Measurements from ENCODE around the gene SERTAD4. TPM values are rescaled to one million over a fixed set of nuclear protein-coding genes. Genes with fewer than 3 reads are reported as not detected.
"Not testable (repeated sequence)": the region's sequence is repeated elsewhere in the genome, so short reads cannot be mapped to it uniquely, and the experiment has no call there.

Gene SERTAD4
- not detected for total RNA-seq

GRCh38 chr1:210232511-210233215 lies at the start of gene SERTAD4:
TSS of gene SERTAD4 (plus strand) at chr1:210232796. CDS start at chr1:210237961, 5,165 bp downstream.
- no peak for DNase-seq (ENCODE audit: low read depth in 2 of 3, low spot score in 2 of 3)

GRCh38 chr1:210185063-210185462 lies 47.5 kb upstream of the SERTAD4 start:
- DNase-seq (ENCODE audit: low read depth in 2 of 3, low spot score in 2 of 3) = no peak

GRCh38 chr1:210187849-210188606 lies 44.6 kb upstream of the SERTAD4 start:
- not testable (repeated sequence) for DNase-seq (ENCODE audit: low read depth in 2 of 3, low spot score in 2 of 3)

DNA sequence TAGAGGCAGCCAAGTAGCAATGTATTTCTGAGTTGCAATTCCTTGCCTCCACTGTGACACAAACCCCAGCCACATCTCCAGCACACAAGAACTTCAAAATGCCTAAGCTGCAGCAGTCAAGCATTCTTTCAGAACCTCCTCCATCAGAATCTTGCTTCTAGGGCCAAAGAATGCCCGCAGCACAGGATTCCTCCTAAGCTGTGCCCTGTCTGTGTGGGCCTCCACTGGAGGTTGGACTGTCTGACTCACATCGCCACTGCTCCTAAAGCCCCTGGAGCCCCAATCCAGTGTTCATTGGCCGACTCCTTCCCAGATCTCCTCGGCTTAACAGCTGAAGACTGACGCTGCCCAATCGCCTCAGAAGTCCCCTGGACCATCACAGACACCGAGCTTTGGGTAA lies 43.2 kb upstream of the SERTAD4 start:
- no peak for DNase-seq (ENCODE audit: low read depth in 2 of 3, low spot score in 2 of 3)

- DNase-seq (ENCODE audit: low read depth in 2 of 3, low spot score in 2 of 3) = no peak
These were observed 36.9 kb upstream of the SERTAD4 start for GRCh38 chr1:210195635-210196160.

GRCh38 chr1:210196266-210196665 lies 36.3 kb upstream of the SERTAD4 start:
- not testable (repeated sequence) for DNase-seq (ENCODE audit: low read depth in 2 of 3, low spot score in 2 of 3)

DNA sequence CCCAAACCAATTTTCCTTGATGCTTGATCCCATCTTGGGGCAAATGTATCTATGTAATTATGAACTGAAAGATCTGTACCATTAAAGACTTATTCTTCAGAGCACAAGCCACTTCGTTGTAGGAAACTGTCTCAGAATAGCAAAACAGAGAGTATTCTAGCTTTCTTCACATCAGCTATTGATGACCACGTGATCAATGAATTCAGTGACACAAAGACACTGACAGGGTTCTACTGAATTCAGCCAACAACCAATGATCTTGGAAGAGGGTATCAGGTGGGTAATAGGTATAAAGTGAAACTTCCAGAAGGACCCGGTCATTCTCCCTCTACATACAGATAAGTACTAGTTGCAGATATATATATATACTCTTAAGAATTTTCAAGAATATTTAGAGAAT lies 33.8 kb upstream of the SERTAD4 start:
- DNase-seq (ENCODE audit: low read depth in 2 of 3, low spot score in 2 of 3) = no peak

DNA sequence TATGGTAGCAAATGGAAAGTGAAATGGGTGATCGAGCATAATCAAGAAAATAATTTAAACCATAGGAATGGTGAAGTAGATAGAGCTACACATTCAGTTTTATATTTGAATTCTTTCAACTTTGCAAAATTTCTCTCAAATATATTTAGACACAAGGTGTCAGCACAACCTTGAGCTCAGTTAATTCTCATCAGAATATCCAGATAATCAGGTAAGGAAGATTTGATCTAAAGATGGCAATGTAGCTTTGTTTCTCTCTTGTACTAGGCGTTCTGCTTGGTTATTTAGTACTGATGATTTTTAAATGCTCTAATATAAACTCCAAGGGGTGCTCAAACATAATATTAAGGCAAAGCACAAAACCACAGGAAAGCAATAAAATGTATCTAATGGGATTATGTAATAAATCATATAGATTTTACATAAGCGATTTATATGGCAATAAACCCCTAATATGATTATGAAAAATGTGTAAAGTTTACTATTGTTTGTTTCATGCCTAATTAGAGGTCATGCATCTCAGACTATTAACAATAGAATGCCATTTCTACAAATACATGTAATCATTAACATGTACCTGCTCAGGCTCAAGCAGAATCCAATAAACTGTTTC lies 32.4 kb upstream of the SERTAD4 start:
- DNase-seq (ENCODE audit: low read depth in 2 of 3, low spot score in 2 of 3) = no peak

GRCh38 chr1:210201681-210202080 lies 30.9 kb upstream of the SERTAD4 start:
- no peak for DNase-seq (ENCODE audit: low read depth in 2 of 3, low spot score in 2 of 3)

GRCh38 chr1:210207597-210208450 lies 24.8 kb upstream of the SERTAD4 start:
- DNase-seq (ENCODE audit: low read depth in 2 of 3, low spot score in 2 of 3) = no peak

GRCh38 chr1:210213335-210213734 lies 19.3 kb upstream of the SERTAD4 start:
- DNase-seq (ENCODE audit: low read depth in 2 of 3, low spot score in 2 of 3) = no peak

- DNase-seq (ENCODE audit: low read depth in 2 of 3, low spot score in 2 of 3) = no peak
These were observed 17.8 kb upstream of the SERTAD4 start for GRCh38 chr1:210214573-210215409.

DNA sequence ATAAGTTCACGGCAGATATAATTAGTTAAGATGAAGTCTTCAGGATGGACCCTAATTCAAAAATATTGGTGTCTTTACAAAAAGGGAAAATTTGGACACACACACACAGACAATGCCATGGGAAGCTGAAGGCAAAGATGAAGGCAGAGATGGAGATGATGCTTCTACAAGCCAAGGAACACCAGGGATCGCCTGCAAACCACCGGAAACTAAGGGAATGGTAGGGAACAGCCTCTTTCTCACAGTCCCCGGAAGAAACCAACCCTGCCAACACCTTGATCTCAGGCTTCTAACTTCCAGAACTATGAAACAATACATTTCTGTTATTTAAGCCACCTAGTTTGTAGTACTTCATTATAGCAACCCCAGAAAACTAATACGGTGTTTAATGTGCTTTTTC lies 15.1 kb upstream of the SERTAD4 start:
- DNase-seq (ENCODE audit: low read depth in 2 of 3, low spot score in 2 of 3) = no peak

DNA sequence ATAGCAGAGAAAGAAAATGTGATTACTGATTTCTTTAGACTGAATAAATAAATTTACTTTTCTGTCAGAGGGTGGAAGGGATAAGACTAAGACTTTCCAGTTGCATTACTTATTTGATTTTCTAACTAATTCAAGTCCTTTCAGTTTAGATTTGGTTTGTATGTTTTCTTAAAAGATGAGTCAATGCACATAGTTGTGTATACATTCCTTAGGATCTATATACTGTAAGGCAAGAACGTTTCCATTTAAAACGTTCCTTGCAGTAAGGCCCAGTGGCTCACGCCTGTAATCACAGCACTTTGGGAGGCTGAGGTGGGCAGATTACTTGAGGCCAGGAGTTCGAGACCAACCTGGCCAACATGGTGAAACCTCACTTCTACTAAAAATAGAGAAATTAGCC lies 14.5 kb upstream of the SERTAD4 start:
- no peak for DNase-seq (ENCODE audit: low read depth in 2 of 3, low spot score in 2 of 3)

DNA sequence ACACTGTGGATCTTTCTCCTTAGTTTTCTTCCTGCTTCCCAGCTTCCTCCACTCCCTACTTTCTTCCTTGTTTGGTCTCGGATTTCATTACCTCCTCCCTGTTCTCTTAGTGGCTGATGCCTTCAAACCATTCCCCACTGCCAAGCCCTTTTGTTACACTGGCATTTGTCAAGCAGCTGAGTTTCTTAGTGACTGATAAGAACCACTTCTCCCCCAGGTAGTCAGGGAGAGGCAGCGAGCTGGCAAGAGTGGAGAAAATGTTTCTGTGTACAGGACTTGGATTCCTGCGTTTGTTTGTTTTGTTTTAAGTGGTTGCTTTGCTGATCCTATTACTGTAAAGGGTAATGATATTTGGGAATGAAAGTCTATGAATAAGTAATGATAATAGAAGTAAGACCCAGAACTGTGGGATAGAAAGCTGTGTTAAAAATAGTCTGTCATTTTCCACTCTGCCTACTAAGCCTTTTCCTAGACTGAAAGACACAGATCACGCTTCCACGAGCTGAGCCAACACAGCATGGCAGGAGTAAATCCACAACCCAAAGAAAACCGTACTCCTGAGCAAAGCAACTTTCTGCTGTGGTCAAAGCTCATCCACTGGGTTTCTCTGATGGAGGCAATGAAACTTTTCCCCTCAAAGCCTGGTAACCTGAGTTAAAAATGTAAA lies 10.1 kb upstream of the SERTAD4 start:
- DNase-seq (ENCODE audit: low read depth in 2 of 3, low spot score in 2 of 3) = no peak

GRCh38 chr1:210223226-210223904 lies 9.2 kb upstream of the SERTAD4 start:
- no peak for DNase-seq (ENCODE audit: low read depth in 2 of 3, low spot score in 2 of 3)

DNA sequence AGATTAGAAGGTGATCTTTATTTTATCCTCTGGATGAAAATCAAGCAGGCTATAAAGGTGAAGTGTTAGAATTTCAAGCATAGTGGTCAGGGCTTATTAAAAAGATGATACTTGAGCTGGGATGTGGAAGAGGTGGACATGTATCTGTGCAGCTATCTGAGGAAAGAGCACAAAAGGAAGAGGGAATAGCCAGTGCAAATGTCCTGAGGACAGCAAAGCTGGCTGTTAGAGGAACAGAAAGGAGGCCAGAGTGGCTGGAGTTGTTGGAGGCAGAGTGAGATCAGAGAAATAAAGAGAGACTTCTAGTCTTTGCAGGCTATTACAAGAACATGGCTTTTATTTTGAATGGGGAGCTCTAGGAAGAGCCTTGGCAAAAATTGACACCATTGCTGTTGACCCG lies 4.4 kb upstream of the SERTAD4 start:
- DNase-seq (ENCODE audit: low read depth in 2 of 3, low spot score in 2 of 3) = no peak

DNA sequence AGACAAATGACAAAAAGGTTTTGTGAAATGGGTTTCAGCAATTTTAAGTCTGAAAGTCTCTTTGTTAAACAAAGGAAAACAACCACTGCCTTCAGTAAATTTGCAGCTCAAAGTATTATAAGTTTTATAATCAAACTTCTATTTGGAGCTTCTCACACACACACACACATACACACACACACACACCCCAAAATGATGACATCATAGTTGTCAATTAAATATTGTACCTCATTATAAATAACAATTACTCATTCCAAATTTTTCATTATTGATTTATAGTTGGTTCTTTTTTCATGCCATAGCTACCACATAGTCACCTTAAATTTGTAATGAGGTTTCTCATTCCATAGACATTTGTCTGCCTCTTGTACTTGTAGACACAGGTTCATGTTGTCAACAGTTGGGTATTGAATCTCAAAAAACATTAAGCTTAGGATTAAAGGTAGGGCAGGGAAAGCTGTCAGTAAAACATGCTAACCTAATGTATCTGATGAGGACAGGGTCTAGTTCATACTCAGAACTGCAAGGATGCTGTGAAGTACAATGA lies 2.4 kb upstream of the SERTAD4 start:
- no peak for DNase-seq (ENCODE audit: low read depth in 2 of 3, low spot score in 2 of 3)

Measured in hematopoietic multipotent progenitor cell (in vitro differentiated cells).